Effector memory CD8-positive, alpha-beta T cell (primary cell): ENCODE data around the gene PRPS1.
A peak's percentile ranks its signal among the peaks of the same experiment; 100 is the strongest.
"Not testable (repeated sequence)": the region's sequence is repeated elsewhere in the genome, so short reads cannot be mapped to it uniquely, and the experiment has no call there.

Experiments
- ATAC-seq: fragments of 150-1000 bp; cut with Tn5 transposase; replicated peaks from 2 replicates; pipeline ENCODE4 v1.10.0; 2021; ENCODE audit warnings: mild to moderate bottlenecking, moderate library complexity
- DNase-seq, 3 experiments: peaks; one replicate each; pipeline ENCODE4 v3.0.0; 2021
- H3K27ac Mint-ChIP-seq, 2 donors: one replicate each; pipeline ENCODE4 v1.8.0; 2022; ENCODE audit warnings: mild to moderate bottlenecking in 2 of 2, mixed read lengths in 2 of 2, moderate library complexity in 2 of 2
- H3K27me3 Mint-ChIP-seq, 2 donors: one replicate each; pipeline ENCODE4 v1.8.0; 2022; ENCODE audit warnings: mixed read lengths in 2 of 2
- H3K36me3 Mint-ChIP-seq: one replicate; pipeline ENCODE4 v1.8.0; 2022; ENCODE audit warnings: mild to moderate bottlenecking, moderate library complexity, mixed read lengths; ENCODE audit not compliant: insufficient read depth
- H3K4me1 Mint-ChIP-seq, 2 donors: one replicate each; pipeline ENCODE4 v1.8.0; 2022; ENCODE audit warnings: low read depth in 2 of 2, mixed read lengths in 2 of 2
- H3K4me3 Mint-ChIP-seq, 2 donors: one replicate each; pipeline ENCODE4 v1.8.0; 2022; ENCODE audit warnings: mild to moderate bottlenecking in 2 of 2, mixed read lengths in 2 of 2, moderate library complexity in 2 of 2
- H3K9me3 Mint-ChIP-seq, 2 donors: one replicate each; pipeline ENCODE4 v1.8.0; 2022; ENCODE audit warnings: mixed read lengths in 2 of 2
- total RNA-seq, 9 experiments: gene quantifications; one replicate each; lab custom pipeline; 2026; lab: John Stamatoyannopoulos, UW

Gene PRPS1
- 42.3 to 107 (median 72.2) reads per million in 9 experiments for total RNA-seq

DNA sequence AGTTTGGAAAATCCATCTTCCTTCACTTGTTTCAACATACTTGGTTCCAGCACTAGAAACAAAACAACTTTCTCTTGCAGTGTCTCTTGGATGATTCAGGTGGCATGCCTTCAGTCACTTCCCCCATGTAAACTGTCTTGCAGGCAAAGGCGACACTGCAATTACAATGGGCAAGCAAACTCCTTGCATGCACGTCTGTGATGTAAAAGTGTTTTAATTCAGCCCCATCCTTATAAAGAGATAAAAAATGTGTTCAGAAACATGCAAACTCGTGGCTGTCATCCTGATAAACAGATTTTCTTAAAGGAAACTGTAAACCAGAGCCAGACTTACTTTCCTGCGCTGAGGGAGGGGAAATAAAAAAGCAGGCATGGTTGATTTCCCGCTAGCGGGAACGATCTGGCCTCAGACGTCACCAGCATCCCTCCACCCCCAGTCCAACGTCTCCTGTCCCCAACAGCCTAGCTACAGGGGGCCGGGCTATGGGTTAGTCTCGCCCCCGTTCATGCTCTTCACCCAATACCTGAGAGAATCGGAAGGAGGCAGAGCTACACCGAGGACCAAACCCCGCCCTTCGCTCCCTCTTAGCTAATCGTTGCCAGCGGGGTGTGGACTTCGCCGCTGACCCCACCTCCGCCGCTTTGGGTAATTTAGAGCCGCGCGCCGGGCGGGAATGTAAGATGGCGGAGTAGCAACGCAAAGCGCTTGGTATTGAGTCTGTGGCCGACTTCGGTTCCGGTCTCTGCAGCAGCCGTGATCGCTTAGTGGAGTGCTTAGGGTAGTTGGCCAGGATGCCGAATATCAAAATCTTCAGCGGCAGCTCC, at the start of gene PRPS1:
Gene PRPS1 (plus strand): TSS at position 673 of the 824 bp plus-strand sequence. CDS start 119 bp downstream, at position 792.
- no peaks in the 10 kb centered on the region for H3K27me3 Mint-ChIP-seq
- H3K4me1 Mint-ChIP-seq = peaks cover 4 to 23% of the 10 kb centered on the region in 2 donors
- peak; percentile 80 to 85 (median 82) for DNase-seq
- H3K9me3 Mint-ChIP-seq = no peaks in the 10 kb centered on the region
- ATAC-seq = peak; percentile 95
- peak within 1 kb of the TSS; percentile 83 to 91 for H3K27ac Mint-ChIP-seq
- peak within 1 kb of the TSS; percentile 86 to 89 for H3K4me3 Mint-ChIP-seq
- H3K36me3 Mint-ChIP-seq = peaks cover 9% of the 10 kb centered on the region

DNA sequence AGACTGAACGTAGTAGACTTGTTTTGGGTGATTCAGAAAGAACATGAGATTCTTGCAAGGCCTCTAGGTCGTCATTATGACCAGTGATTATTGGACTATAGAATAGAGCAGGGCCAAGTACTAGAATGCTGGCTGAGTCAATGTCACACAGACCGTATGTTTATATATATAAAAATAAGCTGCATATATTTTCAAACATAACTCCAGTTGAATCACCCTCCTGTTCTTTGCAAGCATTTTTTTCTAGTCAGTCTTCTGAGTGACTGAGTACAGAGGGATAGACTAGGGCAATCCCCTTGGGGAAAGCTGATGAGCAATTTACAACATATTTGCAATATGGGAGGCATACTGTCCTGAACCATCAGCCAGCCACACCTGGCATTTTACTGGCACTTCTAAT, 48.4 kb upstream of the PRPS1 start:
- no peak for DNase-seq
- Mint-ChIP-seq H3K4me3 (no peak overlapping the region), H3K27ac (no peak overlapping the region), H3K9me3 (no peaks in the 10 kb centered on the region), H3K27me3 (no peaks in the 10 kb centered on the region), H3K36me3 (peaks cover 6% of the 10 kb centered on the region), H3K4me1 (no peaks in the 10 kb centered on the region)
- no peak for ATAC-seq

GRCh38 chrX:107581923-107582322, 46.4 kb upstream of the PRPS1 start:
- Mint-ChIP-seq H3K4me3 (no peak overlapping the region), H3K36me3 (peaks cover 9% of the 10 kb centered on the region), H3K4me1 (no peaks in the 10 kb centered on the region), H3K9me3 (no peaks in the 10 kb centered on the region), H3K27me3 (no peaks in the 10 kb centered on the region), H3K27ac (no peak overlapping the region)
- DNase-seq = no peak
- no peak for ATAC-seq

DNA sequence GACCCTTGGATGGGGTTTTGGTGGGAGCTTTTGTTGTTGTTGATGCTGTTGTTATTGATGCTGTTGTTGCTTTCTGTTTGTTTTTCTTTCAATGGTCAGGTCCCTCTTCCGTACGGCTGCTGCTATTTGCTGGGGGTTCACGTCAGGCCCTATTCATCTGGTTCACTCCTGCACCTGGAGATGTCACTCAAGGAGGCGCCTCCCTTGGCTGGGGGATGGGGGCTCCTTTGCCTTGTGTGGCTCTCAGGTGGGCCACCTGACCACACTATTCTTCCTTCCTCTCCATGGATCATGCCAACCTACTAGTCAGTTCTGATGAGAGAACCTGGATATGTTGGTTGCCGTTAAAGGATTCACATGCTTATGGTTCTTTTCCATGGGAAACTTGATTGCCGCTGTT, 39.1 kb upstream of the PRPS1 start:
- H3K9me3 Mint-ChIP-seq = no peaks in the 10 kb centered on the region
- no peaks in the 10 kb centered on the region for H3K27me3 Mint-ChIP-seq
- DNase-seq (no peak), ATAC-seq (no peak)
- H3K27ac Mint-ChIP-seq = no peak overlapping the region
- no peak overlapping the region for H3K4me3 Mint-ChIP-seq
- H3K36me3 Mint-ChIP-seq = peaks cover 7% of the 10 kb centered on the region
- H3K4me1 Mint-ChIP-seq = no peaks in the 10 kb centered on the region

- ATAC-seq (no peak), DNase-seq (no peak)
- Mint-ChIP-seq H3K4me3 (no peak overlapping the region), H3K27ac (no peak overlapping the region), H3K9me3 (no peaks in the 10 kb centered on the region), H3K4me1 (no peaks in the 10 kb centered on the region), H3K36me3 (peaks cover 4% of the 10 kb centered on the region), H3K27me3 (no peaks in the 10 kb centered on the region)
Observed at GRCh38 chrX:107596651-107597050, 31.7 kb upstream of the PRPS1 start.

- H3K4me3 Mint-ChIP-seq = no peak overlapping the region
- ATAC-seq = no peak
- no peaks in the 10 kb centered on the region for H3K27me3 Mint-ChIP-seq
- H3K36me3 Mint-ChIP-seq = peaks cover 4% of the 10 kb centered on the region
- H3K4me1 Mint-ChIP-seq = no peaks in the 10 kb centered on the region
- no peaks in the 10 kb centered on the region for H3K9me3 Mint-ChIP-seq
- no peak overlapping the region for H3K27ac Mint-ChIP-seq
- no peak for DNase-seq
Observed at GRCh38 chrX:107597264-107597663, 31.0 kb upstream of the PRPS1 start.

DNA sequence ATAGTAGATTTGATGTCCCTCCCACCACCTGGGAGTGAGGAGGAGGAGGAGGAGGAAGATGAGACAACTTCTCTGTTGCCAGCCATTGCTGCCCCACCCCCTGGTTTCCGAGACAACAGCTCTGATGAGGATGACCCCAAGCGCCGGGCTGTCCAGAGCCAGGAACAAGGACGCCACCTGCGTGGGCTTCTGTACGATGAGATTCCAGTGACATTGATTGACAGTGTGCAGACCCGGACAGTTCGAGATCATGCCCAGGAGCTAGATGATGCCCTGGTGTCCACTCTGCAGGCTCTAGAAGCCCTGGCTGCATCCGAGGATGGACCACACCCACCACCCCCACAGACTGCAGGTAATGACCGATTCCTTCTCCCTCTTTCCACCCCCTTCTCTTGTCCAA, 30.5 kb upstream of the PRPS1 start:
- H3K27me3 Mint-ChIP-seq = no peaks in the 10 kb centered on the region
- no peak overlapping the region for H3K27ac Mint-ChIP-seq
- H3K36me3 Mint-ChIP-seq = peaks cover under 1% of the 10 kb centered on the region
- ATAC-seq (no peak), DNase-seq (no peak)
- H3K9me3 Mint-ChIP-seq = no peaks in the 10 kb centered on the region
- no peaks in the 10 kb centered on the region for H3K4me1 Mint-ChIP-seq
- no peak overlapping the region for H3K4me3 Mint-ChIP-seq

DNA sequence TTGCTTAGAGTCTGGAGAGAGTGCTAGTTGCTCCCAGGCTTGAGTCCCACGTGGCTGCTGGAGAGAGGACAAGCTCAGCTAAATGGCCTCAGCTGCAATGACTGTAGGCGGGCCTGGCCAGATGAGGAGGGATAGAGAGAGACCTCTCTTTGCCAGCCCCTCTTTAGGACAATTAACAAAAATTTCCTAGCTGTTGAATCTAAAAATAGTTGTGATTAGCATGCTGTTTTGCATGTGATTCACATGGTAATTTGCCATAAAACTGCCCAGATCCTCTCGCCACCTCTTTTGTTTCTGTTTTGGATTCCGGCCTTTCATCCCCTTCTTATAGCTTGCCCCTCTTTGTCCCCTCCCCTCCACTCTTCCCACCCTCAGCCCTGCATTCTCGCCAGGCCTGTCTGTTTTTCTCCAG, 28.9 kb upstream of the PRPS1 start:
- no peak overlapping the region for H3K4me3 Mint-ChIP-seq
- H3K36me3 Mint-ChIP-seq = no peaks in the 10 kb centered on the region
- H3K27ac Mint-ChIP-seq = no peak overlapping the region
- DNase-seq (no peak), ATAC-seq (no peak)
- H3K4me1 Mint-ChIP-seq = no peaks in the 10 kb centered on the region
- H3K27me3 Mint-ChIP-seq = no peaks in the 10 kb centered on the region
- no peaks in the 10 kb centered on the region for H3K9me3 Mint-ChIP-seq

GRCh38 chrX:107600366-107600765, 27.9 kb upstream of the PRPS1 start:
- Mint-ChIP-seq H3K27ac (no peak overlapping the region), H3K36me3 (no peaks in the 10 kb centered on the region), H3K27me3 (no peaks in the 10 kb centered on the region), H3K4me3 (no peak overlapping the region), H3K9me3 (no peaks in the 10 kb centered on the region), H3K4me1 (no peaks in the 10 kb centered on the region)
- ATAC-seq (no peak), DNase-seq (no peak)

- ATAC-seq = no peak
- H3K27me3 Mint-ChIP-seq = no peaks in the 10 kb centered on the region
- no peak overlapping the region for H3K4me3 Mint-ChIP-seq
- no peaks in the 10 kb centered on the region for H3K36me3 Mint-ChIP-seq
- no peaks in the 10 kb centered on the region for H3K9me3 Mint-ChIP-seq
- H3K4me1 Mint-ChIP-seq = no peaks in the 10 kb centered on the region
- H3K27ac Mint-ChIP-seq = no peak overlapping the region
- DNase-seq = no peak
Observed at GRCh38 chrX:107601326-107601725, 27.0 kb upstream of the PRPS1 start.

DNA sequence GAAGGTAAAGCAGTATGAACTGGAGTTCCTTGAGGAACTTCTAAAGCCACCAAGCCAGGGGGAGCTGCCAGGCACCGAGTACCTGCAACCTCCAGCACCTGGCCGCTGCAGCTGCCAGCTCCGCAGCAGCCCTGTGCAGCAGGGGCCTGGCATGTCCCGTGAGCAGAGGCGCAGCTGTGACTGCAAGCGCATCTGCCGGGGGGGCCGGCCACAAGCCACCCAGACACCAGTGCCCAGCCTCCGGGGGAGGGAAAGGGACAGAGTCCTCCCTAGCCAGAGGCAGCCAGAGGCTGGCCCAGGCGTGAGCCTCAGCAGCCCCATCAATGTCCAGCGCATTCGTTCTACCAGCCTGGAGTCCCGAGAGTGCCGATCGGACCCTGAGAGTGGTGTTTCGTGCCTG, 26.6 kb upstream of the PRPS1 start:
- DNase-seq = no peak
- Mint-ChIP-seq H3K4me1 (no peaks in the 10 kb centered on the region), H3K36me3 (no peaks in the 10 kb centered on the region), H3K4me3 (no peak overlapping the region), H3K27me3 (no peaks in the 10 kb centered on the region), H3K9me3 (no peaks in the 10 kb centered on the region), H3K27ac (no peak overlapping the region)
- ATAC-seq = no peak

GRCh38 chrX:107602694-107603239, 25.5 kb upstream of the PRPS1 start:
- no peaks in the 10 kb centered on the region for H3K4me1 Mint-ChIP-seq
- H3K36me3 Mint-ChIP-seq = no peaks in the 10 kb centered on the region
- H3K9me3 Mint-ChIP-seq = no peaks in the 10 kb centered on the region
- DNase-seq = no peak
- H3K27me3 Mint-ChIP-seq = no peaks in the 10 kb centered on the region
- H3K27ac Mint-ChIP-seq = no peak overlapping the region
- no peak overlapping the region for H3K4me3 Mint-ChIP-seq
- ATAC-seq = no peak

DNA sequence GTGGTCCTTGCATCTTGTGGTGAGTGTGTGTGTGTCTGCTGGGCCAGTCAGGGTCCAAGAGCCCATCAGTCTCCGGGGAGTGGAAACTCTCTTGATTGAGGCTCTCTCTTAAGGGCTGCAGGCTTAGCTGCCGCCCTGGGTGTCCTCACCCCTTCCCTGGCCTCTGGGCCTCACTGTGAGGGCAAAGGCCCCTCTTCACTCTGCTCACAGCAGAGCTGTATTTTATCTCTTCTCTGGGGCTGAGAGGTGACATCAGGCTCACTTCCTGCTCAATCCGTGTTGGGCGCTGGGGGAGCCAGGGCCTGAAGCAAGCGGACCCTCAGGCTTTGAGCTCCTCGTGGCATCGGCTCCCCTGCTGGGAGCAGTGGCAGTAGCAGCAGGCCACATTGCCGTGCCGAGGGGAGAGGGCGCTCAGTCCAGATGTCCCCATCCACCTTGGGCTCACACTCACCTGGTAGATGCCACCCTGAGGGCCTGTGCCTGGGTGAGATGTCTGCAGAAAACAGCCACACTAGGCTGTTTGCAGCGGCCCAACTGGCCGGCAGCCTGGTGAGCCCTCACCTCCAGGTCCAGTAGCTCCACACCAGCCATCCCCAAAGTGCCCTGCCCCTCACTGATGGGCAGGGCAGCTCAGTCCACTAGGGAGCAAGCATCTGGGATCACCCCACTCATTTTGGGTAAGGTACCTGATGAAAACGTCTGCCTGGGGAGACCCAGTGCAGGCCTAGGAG, 24.7 kb upstream of the PRPS1 start:
- no peaks in the 10 kb centered on the region for H3K9me3 Mint-ChIP-seq
- no peaks in the 10 kb centered on the region for H3K36me3 Mint-ChIP-seq
- H3K4me3 Mint-ChIP-seq = no peak overlapping the region
- no peaks in the 10 kb centered on the region for H3K27me3 Mint-ChIP-seq
- DNase-seq (no peak), ATAC-seq (no peak)
- H3K27ac Mint-ChIP-seq = no peak overlapping the region
- no peaks in the 10 kb centered on the region for H3K4me1 Mint-ChIP-seq

GRCh38 chrX:107609061-107609460, 19.2 kb upstream of the PRPS1 start:
- not testable (repeated sequence) for H3K27ac Mint-ChIP-seq, H3K4me1 Mint-ChIP-seq, H3K9me3 Mint-ChIP-seq

More at GRCh38 chrX:107609061-107609460, 19.2 kb upstream of the PRPS1 start:
- not testable (repeated sequence) for DNase-seq, H3K27me3 Mint-ChIP-seq, ATAC-seq, H3K36me3 Mint-ChIP-seq, H3K4me3 Mint-ChIP-seq
